HAP-1 (cell line): ENCODE measurements around the gene GNB1L.
A peak's percentile ranks its signal among the peaks of the same experiment; 100 is the strongest.

ENCODE experiments used
- DNase-seq, 2 experiments: peaks; one replicate each; pipeline ENCODE4 v3.0.0-alpha.2; 2016 to 2020; ENCODE audit warnings: low spot score in 2 of 2
- H3K27me3 ChIP-seq: fragments of 250-450 bp; sonication (Bioruptor Pico); 2 replicates; pipeline ENCODE4 v1.5.1; 2020; ENCODE audit warnings: low read depth, mild to moderate bottlenecking, moderate library complexity
- H3K36me3 ChIP-seq: fragments of 250-450 bp; sonication (Bioruptor Pico); replicated peaks from 2 replicates; pipeline ENCODE4 v1.5.1; 2020; ENCODE audit warnings: mild to moderate bottlenecking
- H3K4me1 ChIP-seq: fragments of 250-450 bp; sonication (Bioruptor Pico); 2 replicates; pipeline ENCODE4 v1.5.1; 2020; ENCODE audit warnings: mild to moderate bottlenecking
- H3K4me3 ChIP-seq: fragments of 250-450 bp; sonication (Bioruptor Pico); 2 replicates; pipeline ENCODE4 v1.5.1; 2020; ENCODE audit warnings: mild to moderate bottlenecking, moderate library complexity
- H3K9me3 ChIP-seq: fragments of 250-450 bp; sonication (Bioruptor Pico); 2 replicates; pipeline ENCODE4 v1.5.1; 2020; ENCODE audit warnings: mild to moderate bottlenecking, moderate library complexity
- in situ Hi-C: fragments of 300-500 bp; cut with MboI; formaldehyde crosslinking; loops from 3 replicates; pipeline ENCODE4 v1.14.3; 2020; ENCODE audit warnings: low sequenced_read_pairs, inconsistent platforms, mixed read lengths

GNB1L gene

GRCh38 chr22:19759427-19760057, 95.1 kb downstream of the GNB1L start:
- H3K36me3 ChIP-seq: peaks cover 13% of the 10 kb centered on the region
- DNase-seq: no peak
- H3K4me1 ChIP-seq: peaks cover 3% of the 10 kb centered on the region; the same call in 1 of the 2 replicates
- in situ Hi-C loops: no loop called here
- H3K9me3 ChIP-seq: no peaks in the 10 kb centered on the region
- no peak overlapping the region; the same call in 1 of the 2 replicates for H3K4me3 ChIP-seq
- H3K27me3 ChIP-seq: peaks cover 20% of the 10 kb centered on the region

GRCh38 chr22:19758896-19759426, 95.7 kb downstream of the GNB1L start:
- Histone ChIP-seq H3K4me3 (no peak overlapping the region), H3K36me3 (peaks cover 7% of the 10 kb centered on the region; the same call in 1 of the 2 replicates), H3K4me1 (peaks cover 3% of the 10 kb centered on the region; the same call in 1 of the 2 replicates), H3K27me3 (peaks cover 24% of the 10 kb centered on the region), H3K9me3 (no peaks in the 10 kb centered on the region)
- DNase-seq: no peak
- in situ Hi-C loops: no loop called here

- H3K9me3 ChIP-seq: no peaks in the 10 kb centered on the region
- H3K27me3 ChIP-seq: peaks cover 24% of the 10 kb centered on the region
- H3K4me3 ChIP-seq: no peak overlapping the region
- peaks cover 2% of the 10 kb centered on the region; the same call in 1 of the 2 replicates for H3K36me3 ChIP-seq
- H3K4me1 ChIP-seq: peaks cover 3% of the 10 kb centered on the region; the same call in 1 of the 2 replicates
- DNase-seq: no peak
- in situ Hi-C loops: no loop called here
Observed at GRCh38 chr22:19757985-19758895, 96.4 kb downstream of the GNB1L start.

GRCh38 chr22:19757140-19757984, 97.3 kb downstream of the GNB1L start:
- H3K4me1 ChIP-seq: peaks cover 3% of the 10 kb centered on the region; the same call in 1 of the 2 replicates
- H3K9me3 ChIP-seq: no peaks in the 10 kb centered on the region
- in situ Hi-C loops: no loop called here
- no peak for DNase-seq
- H3K36me3 ChIP-seq: no peaks in the 10 kb centered on the region; the same call in 1 of the 2 replicates
- H3K4me3 ChIP-seq: peak overlapping the region; percentile 19
- H3K27me3 ChIP-seq: peaks cover 24% of the 10 kb centered on the region

GRCh38 chr22:19756288-19757128, 98.2 kb downstream of the GNB1L start:
- H3K4me3 ChIP-seq: peak overlapping the region; percentile 19
- in situ Hi-C loops: no loop called here

GRCh38 chr22:19755722-19756287, 98.9 kb downstream of the GNB1L start:
- in situ Hi-C loops: no loop called here
- H3K27me3 ChIP-seq: peaks cover 24% of the 10 kb centered on the region
- peaks cover 3% of the 10 kb centered on the region; the same call in 1 of the 2 replicates for H3K4me1 ChIP-seq
- no peaks in the 10 kb centered on the region for H3K9me3 ChIP-seq
- H3K4me3 ChIP-seq: peak overlapping the region; percentile 19
- no peaks in the 10 kb centered on the region for H3K36me3 ChIP-seq
- no peak for DNase-seq

More at GRCh38 chr22:19756288-19757128, 98.2 kb downstream of the GNB1L start:
- Histone ChIP-seq H3K9me3 (no peaks in the 10 kb centered on the region), H3K36me3 (no peaks in the 10 kb centered on the region), H3K27me3 (peaks cover 24% of the 10 kb centered on the region), H3K4me1 (peaks cover 3% of the 10 kb centered on the region; the same call in 1 of the 2 replicates)
- DNase-seq: peak; percentile 36 to 84

GRCh38 chr22:19755145-19755710, 99.4 kb downstream of the GNB1L start:
- Histone ChIP-seq H3K4me1 (peaks cover 2% of the 10 kb centered on the region; the same call in 1 of the 2 replicates), H3K4me3 (no peak overlapping the region), H3K36me3 (no peaks in the 10 kb centered on the region), H3K27me3 (peaks cover 24% of the 10 kb centered on the region), H3K9me3 (no peaks in the 10 kb centered on the region)
- in situ Hi-C loops: no loop called here
- DNase-seq: no peak

- H3K9me3 ChIP-seq: no peaks in the 10 kb centered on the region
- DNase-seq: no peak
- H3K4me3 ChIP-seq: no peak overlapping the region
- H3K36me3 ChIP-seq: no peaks in the 10 kb centered on the region
- in situ Hi-C loops: no loop called here
- H3K4me1 ChIP-seq: no peaks in the 10 kb centered on the region
- peaks cover 24% of the 10 kb centered on the region for H3K27me3 ChIP-seq
Observed at GRCh38 chr22:19754701-19755144, 100.0 kb downstream of the GNB1L start.

- in situ Hi-C loops: no loop called here
- H3K4me1 ChIP-seq: no peaks in the 10 kb centered on the region
Observed at GRCh38 chr22:19753996-19754700, 100.5 kb downstream of the GNB1L start.

GRCh38 chr22:19753090-19753842, 101.4 kb downstream of the GNB1L start:
- no peaks in the 10 kb centered on the region for H3K4me1 ChIP-seq
- H3K4me3 ChIP-seq: no peak overlapping the region
- H3K36me3 ChIP-seq: no peaks in the 10 kb centered on the region
- H3K27me3 ChIP-seq: peaks cover 24% of the 10 kb centered on the region
- in situ Hi-C loops: no loop called here
- H3K9me3 ChIP-seq: no peaks in the 10 kb centered on the region
- no peak for DNase-seq

More at GRCh38 chr22:19753996-19754700, 100.5 kb downstream of the GNB1L start:
- peaks cover 24% of the 10 kb centered on the region for H3K27me3 ChIP-seq
- DNase-seq: no peak
- no peak overlapping the region for H3K4me3 ChIP-seq
- H3K9me3 ChIP-seq: no peaks in the 10 kb centered on the region
- no peaks in the 10 kb centered on the region for H3K36me3 ChIP-seq
